Measurements from ENCODE around the gene TOMM5.
"Not testable (repeated sequence)": the region's sequence is repeated elsewhere in the genome, so short reads cannot be mapped to it uniquely, and the experiment has no call there.

The TOMM5 gene

GRCh38 chr9:37618817-37619216 lies 26.4 kb upstream of the TOMM5 start:
- no peak for FAIRE-seq
- TF ChIP-seq PAX5 (IDR thresholded peaks at IDR 0.05; ENCODE audit: insufficient read depth, low read length, severe bottlenecking) (no peak), TAF1 (IDR thresholded peaks at IDR 0.05; ENCODE audit: low read depth, low read length) (no peak), POLR2AphosphoS5 (IDR thresholded peaks at IDR 0.05; ENCODE audit: low read depth, low read length) (no peak), POLR2A (IDR thresholded peaks at IDR 0.05; ENCODE audit: low read depth, low read length) (no peak), POU2F2 (IDR thresholded peaks at IDR 0.05; ENCODE audit: low read depth, low read length) (no peak), SPI1 (IDR thresholded peaks at IDR 0.05; ENCODE audit: low read depth, low read length) (no peak)
- DNase-seq (ENCODE audit: insufficient read length, low spot score) = no peak

- TF ChIP-seq POU2F2 (IDR thresholded peaks at IDR 0.05; ENCODE audit: low read depth, low read length) (no peak), POLR2AphosphoS5 (IDR thresholded peaks at IDR 0.05; ENCODE audit: low read depth, low read length) (no peak), TAF1 (IDR thresholded peaks at IDR 0.05; ENCODE audit: low read depth, low read length) (no peak), PAX5 (IDR thresholded peaks at IDR 0.05; ENCODE audit: insufficient read depth, low read length, severe bottlenecking) (no peak), POLR2A (IDR thresholded peaks at IDR 0.05; ENCODE audit: low read depth, low read length) (no peak), SPI1 (IDR thresholded peaks at IDR 0.05; ENCODE audit: low read depth, low read length) (no peak)
- DNase-seq (ENCODE audit: insufficient read length, low spot score) (no peak), FAIRE-seq (no peak)
These were observed 25.4 kb upstream of the TOMM5 start for GRCh38 chr9:37617832-37618231.

DNA sequence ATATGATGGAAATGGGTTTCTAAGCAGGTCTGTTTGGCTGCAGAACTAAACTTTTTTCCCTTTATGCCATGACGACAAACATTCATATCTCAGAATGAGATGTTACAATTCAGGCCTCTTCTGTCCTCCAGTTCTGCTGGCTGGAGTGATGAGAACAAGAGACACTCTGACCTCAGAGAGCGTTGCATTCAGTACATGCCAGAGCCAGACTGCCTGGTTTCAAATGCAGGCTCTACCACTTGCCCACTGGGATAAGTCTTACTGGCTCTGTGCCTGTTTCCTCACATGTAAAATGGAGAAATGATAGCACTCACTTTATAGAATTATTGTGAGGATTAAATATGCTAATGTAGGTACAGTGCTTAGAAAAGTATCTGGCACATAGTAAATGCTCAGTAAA lies 24.8 kb upstream of the TOMM5 start:
- FAIRE-seq (no peak), DNase-seq (ENCODE audit: insufficient read length, low spot score) (no peak)
- TF ChIP-seq SPI1 (IDR thresholded peaks at IDR 0.05; ENCODE audit: low read depth, low read length) = no peak
- TF ChIP-seq POU2F2 (IDR thresholded peaks at IDR 0.05; ENCODE audit: low read depth, low read length) = no peak
- no peak for TF ChIP-seq POLR2A (IDR thresholded peaks at IDR 0.05; ENCODE audit: low read depth, low read length)
- no peak for TF ChIP-seq PAX5 (IDR thresholded peaks at IDR 0.05; ENCODE audit: insufficient read depth, low read length, severe bottlenecking)
- TF ChIP-seq TAF1 (IDR thresholded peaks at IDR 0.05; ENCODE audit: low read depth, low read length) = no peak
- no peak for TF ChIP-seq POLR2AphosphoS5 (IDR thresholded peaks at IDR 0.05; ENCODE audit: low read depth, low read length)

DNA sequence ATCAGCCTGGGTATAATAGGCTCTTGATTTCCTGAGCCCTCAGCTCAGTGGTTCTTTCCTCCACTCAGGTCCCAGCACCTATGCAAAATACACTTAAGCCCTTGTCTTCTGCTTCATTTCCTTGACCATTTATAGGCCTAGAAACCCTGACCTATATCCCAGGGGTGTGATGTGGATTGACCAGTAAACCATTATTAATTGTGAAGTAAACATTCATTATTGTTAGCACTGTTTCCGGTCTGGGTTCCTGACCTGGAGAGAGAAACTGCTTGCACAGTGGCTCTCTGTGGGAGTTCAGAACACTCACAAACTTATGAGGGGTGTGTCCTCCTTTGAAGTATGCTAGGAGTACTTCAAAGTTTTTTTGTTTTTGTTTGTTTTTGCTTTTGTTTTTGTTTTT lies 19.6 kb upstream of the TOMM5 start:
- FAIRE-seq = no peak
- no peak for DNase-seq (ENCODE audit: insufficient read length, low spot score)
- no peak for TF ChIP-seq PAX5 (IDR thresholded peaks at IDR 0.05; ENCODE audit: insufficient read depth, low read length, severe bottlenecking)
- TF ChIP-seq SPI1 (IDR thresholded peaks at IDR 0.05; ENCODE audit: low read depth, low read length) = no peak
- TF ChIP-seq POLR2AphosphoS5 (IDR thresholded peaks at IDR 0.05; ENCODE audit: low read depth, low read length) = no peak
- no peak for TF ChIP-seq POU2F2 (IDR thresholded peaks at IDR 0.05; ENCODE audit: low read depth, low read length)
- TF ChIP-seq TAF1 (IDR thresholded peaks at IDR 0.05; ENCODE audit: low read depth, low read length) = no peak
- TF ChIP-seq POLR2A (IDR thresholded peaks at IDR 0.05; ENCODE audit: low read depth, low read length) = no peak

DNA sequence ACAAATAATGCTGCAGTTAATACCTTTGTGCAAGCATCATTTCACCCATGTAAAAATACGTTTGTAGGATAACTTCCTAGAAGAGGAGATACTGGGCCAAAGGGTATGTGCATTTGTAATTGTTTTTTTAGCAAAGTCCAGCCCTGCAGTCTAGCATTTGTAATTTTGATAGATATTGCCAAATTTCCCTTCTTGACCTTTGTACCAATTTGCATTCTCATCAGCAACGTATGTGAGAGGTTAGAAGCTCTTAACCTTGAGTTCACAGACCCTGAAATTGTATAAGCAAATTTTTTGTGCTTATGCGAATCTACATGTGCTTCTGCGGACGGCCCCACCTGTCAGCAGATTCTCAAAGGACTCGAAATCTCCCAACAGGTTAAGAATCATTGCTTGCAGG lies 18.6 kb upstream of the TOMM5 start:
- FAIRE-seq (no peak), DNase-seq (ENCODE audit: insufficient read length, low spot score) (no peak)
- TF ChIP-seq TAF1 (IDR thresholded peaks at IDR 0.05; ENCODE audit: low read depth, low read length) = no peak
- no peak for TF ChIP-seq POLR2AphosphoS5 (IDR thresholded peaks at IDR 0.05; ENCODE audit: low read depth, low read length)
- no peak for TF ChIP-seq POLR2A (IDR thresholded peaks at IDR 0.05; ENCODE audit: low read depth, low read length)
- no peak for TF ChIP-seq SPI1 (IDR thresholded peaks at IDR 0.05; ENCODE audit: low read depth, low read length)
- TF ChIP-seq PAX5 (IDR thresholded peaks at IDR 0.05; ENCODE audit: insufficient read depth, low read length, severe bottlenecking) = no peak

DNA sequence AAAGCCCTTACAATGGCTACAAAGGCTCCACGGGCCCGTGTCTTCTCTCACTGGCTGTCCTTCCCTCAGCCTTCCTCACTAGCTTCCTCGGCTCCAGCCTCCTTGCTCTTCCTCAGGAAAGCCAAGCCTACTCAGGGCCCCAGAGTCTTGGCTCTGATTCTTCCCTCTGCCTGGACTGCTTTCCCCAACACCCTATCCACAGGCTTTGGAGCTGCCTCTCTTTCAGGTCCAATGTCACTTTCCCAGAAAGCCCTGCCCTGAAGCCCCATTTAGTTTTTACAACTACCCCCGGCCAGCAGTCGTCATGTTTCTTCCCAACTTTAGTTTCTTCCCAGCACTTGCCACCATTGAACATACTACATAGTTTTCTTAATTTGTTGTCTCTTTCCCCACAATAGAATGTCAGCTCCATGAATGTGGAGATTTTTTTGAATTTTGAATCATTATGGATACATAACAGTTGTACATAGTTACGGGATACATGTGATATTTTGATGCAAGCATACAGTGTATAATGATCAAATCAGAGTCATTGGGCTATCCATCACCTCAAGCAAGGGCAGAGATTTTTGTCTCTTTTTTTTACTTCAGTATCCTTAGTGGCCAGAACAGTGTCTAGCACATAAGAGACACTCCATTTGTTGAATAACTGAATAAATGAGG lies 17.5 kb upstream of the TOMM5 start:
- no peak for TF ChIP-seq POLR2AphosphoS5 (IDR thresholded peaks at IDR 0.05; ENCODE audit: low read depth, low read length)
- no peak for TF ChIP-seq TAF1 (IDR thresholded peaks at IDR 0.05; ENCODE audit: low read depth, low read length)
- TF ChIP-seq POU2F2 (IDR thresholded peaks at IDR 0.05; ENCODE audit: low read depth, low read length) = no peak
- no peak for TF ChIP-seq POLR2A (IDR thresholded peaks at IDR 0.05; ENCODE audit: low read depth, low read length)
- FAIRE-seq (no peak), DNase-seq (ENCODE audit: insufficient read length, low spot score) (no peak)

- TF ChIP-seq POLR2AphosphoS5 (IDR thresholded peaks at IDR 0.05; ENCODE audit: low read depth, low read length) (no peak), POLR2A (IDR thresholded peaks at IDR 0.05; ENCODE audit: low read depth, low read length) (no peak), TAF1 (IDR thresholded peaks at IDR 0.05; ENCODE audit: low read depth, low read length) (no peak), SPI1 (IDR thresholded peaks at IDR 0.05; ENCODE audit: low read depth, low read length) (no peak), POU2F2 (IDR thresholded peaks at IDR 0.05; ENCODE audit: low read depth, low read length) (no peak), PAX5 (IDR thresholded peaks at IDR 0.05; ENCODE audit: insufficient read depth, low read length, severe bottlenecking) (no peak)
- DNase-seq (ENCODE audit: insufficient read length, low spot score) (no peak), FAIRE-seq (no peak)
These were observed 15.9 kb upstream of the TOMM5 start for GRCh38 chr9:37608250-37608649.

GRCh38 chr9:37604296-37604695 lies 11.9 kb upstream of the TOMM5 start:
- FAIRE-seq (no peak), DNase-seq (ENCODE audit: insufficient read length, low spot score) (no peak)
- TF ChIP-seq TAF1 (IDR thresholded peaks at IDR 0.05; ENCODE audit: low read depth, low read length) (no peak), POLR2AphosphoS5 (IDR thresholded peaks at IDR 0.05; ENCODE audit: low read depth, low read length) (no peak), PAX5 (IDR thresholded peaks at IDR 0.05; ENCODE audit: insufficient read depth, low read length, severe bottlenecking) (no peak), POLR2A (IDR thresholded peaks at IDR 0.05; ENCODE audit: low read depth, low read length) (no peak), SPI1 (IDR thresholded peaks at IDR 0.05; ENCODE audit: low read depth, low read length) (no peak), POU2F2 (IDR thresholded peaks at IDR 0.05; ENCODE audit: low read depth, low read length) (no peak)

DNA sequence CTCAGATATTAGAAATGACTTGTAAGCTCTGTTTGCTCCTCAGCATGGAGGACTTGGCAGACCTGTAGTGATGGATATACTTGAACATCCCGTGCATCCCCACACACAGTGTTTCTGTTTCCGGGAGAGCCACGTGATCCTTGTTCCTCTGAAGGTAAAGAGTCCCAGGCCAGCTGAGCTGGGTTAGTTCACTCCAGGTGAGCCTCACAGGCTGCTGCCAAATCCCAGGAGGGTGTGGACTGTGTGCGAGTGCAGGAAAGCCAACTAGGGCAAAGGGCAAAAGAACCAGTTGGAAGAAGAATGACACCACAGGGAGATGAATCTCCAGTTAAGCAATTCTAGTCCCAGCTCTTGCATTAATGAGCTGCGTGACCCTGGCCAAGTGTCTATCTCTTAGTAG lies 10.4 kb upstream of the TOMM5 start:
- no peak for DNase-seq (ENCODE audit: insufficient read length, low spot score)
- FAIRE-seq = no peak
- TF ChIP-seq TAF1 (IDR thresholded peaks at IDR 0.05; ENCODE audit: low read depth, low read length) (no peak), POU2F2 (IDR thresholded peaks at IDR 0.05; ENCODE audit: low read depth, low read length) (no peak), SPI1 (IDR thresholded peaks at IDR 0.05; ENCODE audit: low read depth, low read length) (no peak), POLR2A (IDR thresholded peaks at IDR 0.05; ENCODE audit: low read depth, low read length) (no peak)

- not testable (repeated sequence) for DNase-seq (ENCODE audit: insufficient read length, low spot score); FAIRE-seq
These were observed 9.7 kb upstream of the TOMM5 start for GRCh38 chr9:37602061-37602460.
